GM19043 (cell line): ENCODE results near the gene NAV3.
"Not testable (repeated sequence)": the region's sequence is repeated elsewhere in the genome, so short reads cannot be mapped to it uniquely, and the experiment has no call there.

ENCODE experiments used
- ATAC-seq: cut with Tn5 transposase; IDR thresholded peaks from one replicate; pipeline ENCODE4 v1.9.1; 2021; ENCODE audit warnings: low read depth; ENCODE audit not compliant: unreplicated experiment

NAV3 gene

DNA sequence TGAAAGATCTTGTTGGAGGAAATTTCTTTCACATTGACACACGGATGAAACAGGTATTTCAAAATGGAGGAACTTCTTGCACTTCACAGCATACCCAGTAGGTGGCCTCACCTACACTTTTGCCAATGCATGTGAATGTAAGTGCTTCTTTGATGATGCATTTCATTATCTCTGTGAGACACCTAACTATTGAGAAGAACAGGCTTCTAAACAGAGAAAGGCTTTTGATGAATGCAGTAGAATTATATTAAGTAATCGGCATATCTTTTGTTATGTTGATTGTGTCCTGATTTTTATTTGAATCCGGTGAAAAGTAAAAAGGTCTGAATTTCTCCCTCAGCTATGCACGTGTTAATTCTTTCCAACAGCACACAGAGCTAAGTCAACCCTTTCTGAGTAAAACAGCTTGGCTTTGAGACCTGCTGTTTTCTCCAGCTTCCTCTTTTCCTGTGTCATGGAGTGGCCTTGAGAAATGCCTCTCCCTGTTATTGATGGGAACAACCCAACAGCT lies 399.0 kb downstream of the NAV3 start:
- ATAC-seq = peak; percentile 97

DNA sequence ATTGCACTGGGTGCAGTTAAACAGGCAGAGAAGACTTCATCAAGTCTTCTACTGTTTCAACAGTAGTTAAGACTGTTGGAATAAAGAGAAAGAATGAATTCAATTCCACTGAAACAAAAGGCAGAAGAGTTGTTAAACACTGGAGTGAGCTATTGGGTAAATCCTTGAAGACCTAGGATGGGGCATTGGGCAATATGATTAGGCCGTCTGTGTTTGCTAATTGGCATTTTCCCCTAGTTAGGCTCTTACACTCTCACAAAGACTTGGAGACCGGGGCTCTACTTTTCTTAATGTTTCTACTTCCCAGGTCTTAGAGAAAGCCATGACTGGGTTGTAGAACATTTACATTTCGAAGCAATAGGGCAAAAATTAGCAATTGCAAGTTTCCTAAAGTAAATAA lies 402.1 kb downstream of the NAV3 start:
- no peak for ATAC-seq

- ATAC-seq = no peak
These were observed 405.6 kb downstream of the NAV3 start for GRCh38 chr12:78236264-78236663.

DNA sequence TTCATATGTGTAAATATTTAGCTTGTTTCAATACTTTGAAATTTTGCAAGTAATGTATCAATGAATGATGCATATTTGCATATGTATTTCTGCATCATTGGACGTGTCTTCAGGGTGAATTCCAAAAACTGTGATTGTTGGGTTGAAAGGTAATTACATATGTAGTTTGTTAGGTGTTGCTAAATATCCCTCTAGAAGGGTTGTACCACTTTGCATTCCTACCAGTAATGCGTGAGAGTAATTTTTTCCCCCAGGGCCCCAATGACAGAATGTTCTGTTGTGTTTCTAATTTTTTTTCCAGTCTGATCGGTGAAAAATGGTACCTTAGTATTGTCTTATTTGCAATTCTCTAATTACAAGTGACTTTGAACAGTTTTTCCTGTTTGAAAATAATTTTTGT lies 408.9 kb downstream of the NAV3 start:
- no peak for ATAC-seq

DNA sequence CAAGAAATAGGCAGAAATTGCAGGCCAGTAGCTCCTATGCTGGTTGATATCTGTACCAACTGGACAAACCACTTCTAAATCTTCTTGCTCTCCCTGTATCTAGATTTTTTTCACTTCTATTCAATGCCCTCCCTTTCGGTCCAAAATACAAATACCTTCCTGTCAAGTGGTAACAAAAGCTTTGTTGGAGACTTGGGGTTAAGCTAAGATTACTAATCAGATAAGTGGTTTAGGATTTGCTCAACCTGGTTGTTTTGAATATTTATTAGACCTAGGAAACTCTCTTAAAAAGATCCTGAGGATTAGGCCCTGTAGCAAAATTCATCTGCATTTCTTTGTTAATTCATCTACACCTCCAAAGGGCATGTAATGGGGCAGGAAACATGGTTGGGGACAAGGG lies 410.1 kb downstream of the NAV3 start:
- no peak for ATAC-seq

DNA sequence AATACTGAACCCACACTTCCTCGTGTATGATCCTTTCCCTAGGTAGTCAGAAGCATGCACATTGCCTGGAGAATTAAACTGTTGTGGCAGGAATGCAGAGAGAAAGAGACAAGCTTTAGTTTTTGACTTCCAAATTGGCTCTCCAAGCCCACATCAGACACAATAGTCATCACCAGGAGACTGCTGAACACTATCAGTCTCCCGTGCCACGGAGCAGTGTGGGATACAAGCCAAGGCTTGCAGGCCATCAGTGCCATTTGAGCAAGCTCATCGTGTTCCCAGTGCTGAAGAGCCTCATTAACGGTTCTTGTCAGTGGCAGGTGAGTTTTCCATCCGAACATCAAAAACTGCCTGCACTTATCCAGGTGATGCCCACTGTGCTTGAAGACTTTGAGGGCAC lies 410.8 kb downstream of the NAV3 start:
- ATAC-seq = no peak

DNA sequence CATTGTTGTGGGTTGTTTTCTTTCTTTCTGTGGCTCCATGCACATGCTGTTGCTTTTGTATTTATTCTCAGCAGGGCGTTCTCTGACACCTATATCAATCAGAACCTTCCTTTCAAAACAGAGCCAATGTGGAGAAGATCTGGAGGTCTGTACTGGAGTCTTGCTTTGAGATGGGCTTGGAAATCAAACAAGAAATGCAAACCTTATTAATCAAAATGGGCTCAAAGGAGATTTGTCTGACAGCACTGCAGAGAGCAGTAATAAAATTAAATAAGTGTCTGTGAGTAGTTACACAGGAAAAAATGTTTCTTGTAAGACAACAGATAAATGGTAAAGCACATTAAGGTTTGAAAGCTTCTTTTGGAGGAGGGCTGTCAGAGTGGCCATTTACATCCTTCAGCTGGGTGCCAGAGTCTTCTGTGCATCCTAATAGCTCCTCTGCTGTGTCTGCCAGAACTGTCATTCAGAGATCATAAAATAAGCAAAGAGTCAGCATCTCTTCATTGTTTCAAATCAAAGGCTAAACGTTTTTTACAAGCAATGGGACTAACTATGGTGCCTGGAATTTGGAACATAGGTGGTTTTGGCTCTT lies 414.3 kb downstream of the NAV3 start:
- ATAC-seq = no peak

- ATAC-seq = no peak
These were observed 417.6 kb downstream of the NAV3 start for GRCh38 chr12:78248321-78248720.

- no peak for ATAC-seq
These were observed 418.9 kb downstream of the NAV3 start for GRCh38 chr12:78249578-78249977.

DNA sequence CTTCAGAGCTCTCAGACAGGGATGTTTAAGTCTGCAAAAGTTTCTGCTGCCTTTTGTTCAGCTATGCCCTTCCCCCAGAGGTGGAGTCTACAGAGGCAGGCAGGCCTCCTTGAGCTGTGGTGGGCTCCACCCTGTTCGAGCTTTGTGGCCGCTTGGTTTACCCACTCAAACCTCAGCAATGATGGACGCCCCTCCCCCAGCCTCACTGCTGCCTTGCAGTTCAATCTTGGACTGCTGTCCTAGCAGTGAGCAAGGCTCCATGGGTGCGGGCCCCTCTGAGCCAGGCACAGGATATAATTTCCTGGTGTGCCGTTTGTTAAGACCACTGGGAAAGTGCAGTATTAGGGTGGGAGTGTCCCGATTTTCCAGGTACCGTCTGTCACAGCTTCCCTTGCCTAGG lies 427.0 kb downstream of the NAV3 start:
- not testable (repeated sequence) for ATAC-seq

GRCh38 chr12:78260976-78261375 lies 430.3 kb downstream of the NAV3 start:
- no peak for ATAC-seq

- ATAC-seq = no peak
These were observed 431.2 kb downstream of the NAV3 start for GRCh38 chr12:78261901-78262300.
